ENCODE results near the gene DRC1. TPM values are rescaled to one million over a fixed set of nuclear protein-coding genes. Genes with fewer than 3 reads are reported as not detected.

DRC1 gene
- total RNA-seq, 1 donor from 2014 or later = 0.13 TPM

- TF ChIP-seq CTCF (IDR thresholded peaks at IDR 0.05; ENCODE audit: insufficient read depth, low read length, poor library complexity, severe bottlenecking) = no peak
- DNase-seq (ENCODE audit: low read depth) = no peak
- Histone ChIP-seq H3K27me3 (ENCODE audit: control insufficient read depth, insufficient read depth, low read length) (peaks cover 8% of the 10 kb centered on the region), H3K36me3 (ENCODE audit: control insufficient read depth, insufficient read depth, low read length) (no peaks in the 10 kb centered on the region), H3K4me3 (ENCODE audit: low read depth, low read length) (no peak overlapping the region)
Observed at GRCh38 chr2:26480566-26481423, 79.1 kb downstream of the DRC1 start.

- TF ChIP-seq CTCF (IDR thresholded peaks at IDR 0.05; ENCODE audit: insufficient read depth, low read length, poor library complexity, severe bottlenecking) = no peak
- Histone ChIP-seq H3K36me3 (ENCODE audit: control insufficient read depth, insufficient read depth, low read length) (no peaks in the 10 kb centered on the region), H3K4me3 (ENCODE audit: low read depth, low read length) (no peak overlapping the region), H3K27me3 (ENCODE audit: control insufficient read depth, insufficient read depth, low read length) (peaks cover 9% of the 10 kb centered on the region)
- no peak for DNase-seq (ENCODE audit: low read depth)
Observed at GRCh38 chr2:26481706-26482105, 80.0 kb downstream of the DRC1 start.

GRCh38 chr2:26482211-26483026 is 80.7 kb downstream of the DRC1 start:
- no peak for TF ChIP-seq CTCF (IDR thresholded peaks at IDR 0.05; ENCODE audit: insufficient read depth, low read length, poor library complexity, severe bottlenecking)
- Histone ChIP-seq H3K4me3 (ENCODE audit: low read depth, low read length) (no peak overlapping the region), H3K27me3 (ENCODE audit: control insufficient read depth, insufficient read depth, low read length) (peaks cover 9% of the 10 kb centered on the region), H3K36me3 (ENCODE audit: control insufficient read depth, insufficient read depth, low read length) (no peaks in the 10 kb centered on the region)
- no peak for DNase-seq (ENCODE audit: low read depth)

- no peaks in the 10 kb centered on the region for H3K36me3 ChIP-seq (ENCODE audit: control insufficient read depth, insufficient read depth, low read length)
- no peak overlapping the region for H3K4me3 ChIP-seq (ENCODE audit: low read depth, low read length)
- no peak for TF ChIP-seq CTCF (IDR thresholded peaks at IDR 0.05; ENCODE audit: insufficient read depth, low read length, poor library complexity, severe bottlenecking)
- H3K27me3 ChIP-seq (ENCODE audit: control insufficient read depth, insufficient read depth, low read length) = peaks cover 9% of the 10 kb centered on the region
- no peak for DNase-seq (ENCODE audit: low read depth)
Observed at GRCh38 chr2:26483027-26483326, 81.3 kb downstream of the DRC1 start.

GRCh38 chr2:26483516-26483915 is 81.8 kb downstream of the DRC1 start:
- Histone ChIP-seq H3K4me3 (ENCODE audit: low read depth, low read length) (no peak overlapping the region), H3K36me3 (ENCODE audit: control insufficient read depth, insufficient read depth, low read length) (no peaks in the 10 kb centered on the region), H3K27me3 (ENCODE audit: control insufficient read depth, insufficient read depth, low read length) (peaks cover 9% of the 10 kb centered on the region)
- no peak for DNase-seq (ENCODE audit: low read depth)
- TF ChIP-seq CTCF (IDR thresholded peaks at IDR 0.05; ENCODE audit: insufficient read depth, low read length, poor library complexity, severe bottlenecking) = no peak

All from kidney epithelial cell (primary cell).